K562 (cell line): ENCODE measurements around the gene CC2D2B. TPM values are rescaled to one million over a fixed set of nuclear protein-coding genes. Genes with fewer than 3 reads are reported as not detected.

Source experiments
- BCL6 ChIP-seq: fragments of 250-450 bp; sonication (Bioruptor Pico); IDR thresholded peaks from 2 replicates; pipeline ENCODE4 v1.4.0; 2020
- CBFA2T3 ChIP-seq: fragments of 450-650 bp; IDR thresholded peaks from 2 replicates; pipeline ENCODE4 v1.6.1; 2017
- E2F6 ChIP-seq, 2 experiments: IDR thresholded peaks; 2 replicates each; pipeline ENCODE4 v1.6.1; 2011; ENCODE audit warnings: borderline replicate concordance in 1 of 2, control low read depth in 1 of 2, low read depth in 1 of 2, low read length in 1 of 2, mild to moderate bottlenecking in 1 of 2, mixed read lengths in 1 of 2, moderate library complexity in 1 of 2; ENCODE audit not compliant: insufficient read depth in 1 of 2, insufficient read length in 1 of 2, poor library complexity in 1 of 2, severe bottlenecking in 1 of 2; ENCODE audit errors: extremely low read depth in 1 of 2
- FOXM1 ChIP-seq, 2 experiments: fragments of 450-650 bp in 1 of 2; sonication (generic) in 1 of 2; formaldehyde crosslinking in 1 of 2; IDR thresholded peaks; 2 replicates each; pipeline versions ENCODE4 v1.6.1 to v1.9.0; 2017 to 2022; ENCODE audit warnings: low read depth in 2 of 2, mild to moderate bottlenecking in 2 of 2, missing genetic modification reagents in 1 of 2, moderate library complexity in 1 of 2
- HDAC2 ChIP-seq: fragments of 450-650 bp; IDR thresholded peaks from 2 replicates; pipeline ENCODE4 v1.6.1; 2016; ENCODE audit warnings: mild to moderate bottlenecking
- HDAC3 ChIP-seq: fragments of 450-650 bp; IDR thresholded peaks from 2 replicates; pipeline ENCODE4 v1.6.1; 2018; ENCODE audit warnings: borderline replicate concordance, mild to moderate bottlenecking, moderate library complexity; ENCODE audit not compliant: partially characterized antibody
- KHSRP ChIP-seq: fragments of 450-650 bp; IDR thresholded peaks from 2 replicates; pipeline ENCODE4 v1.6.1; 2017
- POLR2B ChIP-seq: fragments of 450-650 bp; IDR thresholded peaks from 2 replicates; pipeline ENCODE4 v1.6.1; 2018; ENCODE audit warnings: low read depth; ENCODE audit not compliant: partially characterized antibody
- PTTG1 ChIP-seq: fragments of 450-650 bp; IDR thresholded peaks from 2 replicates; pipeline ENCODE4 v1.6.1; 2016; ENCODE audit warnings: low read depth, mild to moderate bottlenecking, missing genetic modification characterization, missing compliant biosample characterization
- SNIP1 ChIP-seq: fragments of 450-650 bp; IDR thresholded peaks from 2 replicates; pipeline ENCODE4 v1.7.1; 2017; ENCODE audit warnings: low read depth, mild to moderate bottlenecking
- SOX6 ChIP-seq: fragments of 450-650 bp; IDR thresholded peaks from 2 replicates; pipeline ENCODE4 v1.6.1; 2014; ENCODE audit warnings: mild to moderate bottlenecking
- SRSF7 ChIP-seq: fragments of 200-400 bp; formaldehyde crosslinking; optimal IDR thresholded peaks from 2 replicates; pipeline ENCODE3; 2017; ENCODE audit warnings: mild to moderate bottlenecking, low read depth, low read length
- TAL1 ChIP-seq: fragments of 450-650 bp; IDR thresholded peaks from 2 replicates; pipeline ENCODE4 v1.6.1; 2016; ENCODE audit warnings: mild to moderate bottlenecking
- TARDBP ChIP-seq: fragments of 450-650 bp; IDR thresholded peaks from 2 replicates; pipeline ENCODE4 v1.6.1; 2016
- TCF3 ChIP-seq: sonication (generic); formaldehyde crosslinking; IDR thresholded peaks from 2 replicates; pipeline ENCODE4 v1.4.0; 2020; ENCODE audit warnings: mild to moderate bottlenecking, missing genetic modification reagents
- TEAD4 ChIP-seq, 2 experiments: sonication (generic) in 1 of 2; formaldehyde crosslinking in 1 of 2; IDR thresholded peaks; 2 replicates each; pipeline versions ENCODE4 v1.6.1 to v1.8.0; 2012 to 2022; ENCODE audit warnings: borderline replicate concordance in 1 of 2, inconsistent platforms in 1 of 2, low read length in 1 of 2, mild to moderate bottlenecking in 1 of 2, missing genetic modification reagents in 1 of 2
- ZNF347 ChIP-seq: fragments of 450-650 bp; formaldehyde crosslinking; IDR thresholded peaks from 2 replicates; pipeline ENCODE4 v1.4.0; 2020; ENCODE audit warnings: low read depth, mild to moderate bottlenecking, moderate library complexity
- polyA plus RNA-seq, 8 experiments: library from polyadenylated mRNA; depleted of rRNA in 4 of 8; stranded (reverse) in 5 of 8; unstranded in 3 of 8; fragments of >200 nt; fragmentation: Nextera tagmentation in 2 of 8; fragmentation: Illumina TruSeq in 1 of 8; extraction: Ambion mirVana in 2 of 8; extraction: Trizol in 1 of 8; gene quantifications; 2 replicates each; pipeline versions ENCODE4 v1.2.1 to v1.2.3, GENCODE V29; 2011 to 2014; ENCODE audit warnings: inconsistent platforms in 1 of 8, missing spikeins in 1 of 8
- total RNA-seq, 7 experiments: library from RNA; depleted of rRNA in 6 of 7; stranded (reverse); fragments of >200 nt in 6 of 7; fragmentation: Illumina TruSeq in 2 of 7; extraction: Trizol in 2 of 7; gene quantifications; 2 replicates each; pipeline versions ENCODE4 v1.2.1 to v1.2.3, GENCODE V29; 2011 to 2021; ENCODE audit warnings: low replicate concordance in 1 of 7
- TF ChIP-seq, protein P1 (sequence below): fragments of 450-650 bp; formaldehyde crosslinking; IDR thresholded peaks from 2 replicates; pipeline ENCODE4 v1.4.0; 2022; ENCODE audit warnings: mild to moderate bottlenecking, moderate library complexity
- TF ChIP-seq, protein P2 (sequence below): sonication (generic); formaldehyde crosslinking; IDR thresholded peaks from 2 replicates; pipeline ENCODE4 v1.8.0; 2023; ENCODE audit warnings: mild to moderate bottlenecking, missing genetic modification reagents
- TF ChIP-seq, protein P3 (sequence below): fragments of 450-650 bp; IDR thresholded peaks from 2 replicates; pipeline ENCODE4 v1.6.1; 2016; ENCODE audit warnings: missing biosample characterization, missing genetic modification characterization

Gene CC2D2B
- total and polyA plus RNA-seq, 9 of the 15 experiments (the other 6 are each of a cell fraction or from before 2014, with no cell fraction given), result 0.10 to 0.34 (median 0.20) TPM; not detected in 5

DNA sequence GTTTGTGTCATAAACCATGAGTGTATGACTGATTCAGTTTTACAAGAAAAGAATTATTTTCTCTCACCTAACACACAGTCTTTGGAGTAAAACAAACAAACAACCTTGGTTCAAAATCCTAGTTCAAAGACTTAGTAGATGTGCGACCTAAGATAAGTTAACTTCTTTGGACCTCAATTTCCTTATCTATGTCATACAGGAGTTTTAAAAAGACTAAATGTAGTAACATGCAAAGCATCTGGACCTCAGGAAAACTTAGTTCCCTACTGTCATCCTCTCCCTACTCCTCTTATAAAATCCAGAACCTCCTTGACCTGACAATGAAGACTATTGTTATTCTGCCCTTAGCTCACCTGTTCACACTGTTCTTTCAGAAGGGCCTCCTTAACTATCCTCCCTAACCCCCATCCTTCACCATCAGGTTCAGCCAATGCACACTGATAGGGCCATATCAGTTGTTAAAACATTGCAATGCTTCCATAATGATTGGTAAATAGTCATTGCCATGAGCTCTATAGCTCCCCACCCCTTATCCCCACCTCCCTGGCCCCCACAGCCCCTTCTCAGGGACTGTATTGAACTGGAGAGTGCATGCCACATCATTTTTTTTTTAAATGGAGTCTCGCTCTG is 106.8 kb downstream of the CC2D2B start (continued):
- TF ChIP-seq FOXM1 (IDR thresholded peaks at IDR 0.05; ENCODE audit: low read depth) (peak; percentile 24; the same call in 1 of the 2 replicates), FOXM1 (CRISPR knock-in tag; IDR thresholded peaks at IDR 0.05; ENCODE audit: low read depth) (no peak), HDAC3 (no peak), TCF3 (CRISPR knock-in tag) (peak; percentile 63), TEAD4 (IDR thresholded peaks at IDR 0.05; ENCODE audit: low read length) (peak; percentile 66), TEAD4 (CRISPR knock-in tag; IDR thresholded peaks at IDR 0.05; ENCODE audit: borderline replicate concordance) (no peak), SNIP1 (no peak), KHSRP (0 out of 2 replicates have a peak, but pooled peaks have one; percentile 19), TARDBP (no peak), BCL6 (CRISPR knock-in tag) (no peak), SOX6 (peak; percentile 68; the same call in 1 of the 2 replicates), PTTG1 (tag) (no peak), TAL1 (peak; percentile 77), POLR2B (no peak), CBFA2T3 (peak; percentile 76), E2F6 (IDR thresholded peaks at IDR 0.05; ENCODE audit: borderline replicate concordance in 1 of 2, extremely low read depth in 1 of 2, insufficient read depth in 1 of 2, insufficient read length in 1 of 2, low read depth in 1 of 2, low read length in 1 of 2, poor library complexity in 1 of 2, severe bottlenecking in 1 of 2) (no peak), SRSF7 (no peak), ZNF347 (CRISPR knock-in tag) (no peak), HDAC2 (no peak)
- TF ChIP-seq, protein P1, sequence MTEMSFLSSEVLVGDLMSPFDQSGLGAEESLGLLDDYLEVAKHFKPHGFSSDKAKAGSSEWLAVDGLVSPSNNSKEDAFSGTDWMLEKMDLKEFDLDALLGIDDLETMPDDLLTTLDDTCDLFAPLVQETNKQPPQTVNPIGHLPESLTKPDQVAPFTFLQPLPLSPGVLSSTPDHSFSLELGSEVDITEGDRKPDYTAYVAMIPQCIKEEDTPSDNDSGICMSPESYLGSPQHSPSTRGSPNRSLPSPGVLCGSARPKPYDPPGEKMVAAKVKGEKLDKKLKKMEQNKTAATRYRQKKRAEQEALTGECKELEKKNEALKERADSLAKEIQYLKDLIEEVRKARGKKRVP (CRISPR knock-in tag), result no peak
- TF ChIP-seq, protein P2, sequence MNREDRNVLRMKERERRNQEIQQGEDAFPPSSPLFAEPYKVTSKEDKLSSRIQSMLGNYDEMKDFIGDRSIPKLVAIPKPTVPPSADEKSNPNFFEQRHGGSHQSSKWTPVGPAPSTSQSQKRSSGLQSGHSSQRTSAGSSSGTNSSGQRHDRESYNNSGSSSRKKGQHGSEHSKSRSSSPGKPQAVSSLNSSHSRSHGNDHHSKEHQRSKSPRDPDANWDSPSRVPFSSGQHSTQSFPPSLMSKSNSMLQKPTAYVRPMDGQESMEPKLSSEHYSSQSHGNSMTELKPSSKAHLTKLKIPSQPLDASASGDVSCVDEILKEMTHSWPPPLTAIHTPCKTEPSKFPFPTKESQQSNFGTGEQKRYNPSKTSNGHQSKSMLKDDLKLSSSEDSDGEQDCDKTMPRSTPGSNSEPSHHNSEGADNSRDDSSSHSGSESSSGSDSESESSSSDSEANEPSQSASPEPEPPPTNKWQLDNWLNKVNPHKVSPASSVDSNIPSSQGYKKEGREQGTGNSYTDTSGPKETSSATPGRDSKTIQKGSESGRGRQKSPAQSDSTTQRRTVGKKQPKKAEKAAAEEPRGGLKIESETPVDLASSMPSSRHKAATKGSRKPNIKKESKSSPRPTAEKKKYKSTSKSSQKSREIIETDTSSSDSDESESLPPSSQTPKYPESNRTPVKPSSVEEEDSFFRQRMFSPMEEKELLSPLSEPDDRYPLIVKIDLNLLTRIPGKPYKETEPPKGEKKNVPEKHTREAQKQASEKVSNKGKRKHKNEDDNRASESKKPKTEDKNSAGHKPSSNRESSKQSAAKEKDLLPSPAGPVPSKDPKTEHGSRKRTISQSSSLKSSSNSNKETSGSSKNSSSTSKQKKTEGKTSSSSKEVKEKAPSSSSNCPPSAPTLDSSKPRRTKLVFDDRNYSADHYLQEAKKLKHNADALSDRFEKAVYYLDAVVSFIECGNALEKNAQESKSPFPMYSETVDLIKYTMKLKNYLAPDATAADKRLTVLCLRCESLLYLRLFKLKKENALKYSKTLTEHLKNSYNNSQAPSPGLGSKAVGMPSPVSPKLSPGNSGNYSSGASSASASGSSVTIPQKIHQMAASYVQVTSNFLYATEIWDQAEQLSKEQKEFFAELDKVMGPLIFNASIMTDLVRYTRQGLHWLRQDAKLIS (CRISPR knock-in tag), result no peak
- TF ChIP-seq, protein P3, sequence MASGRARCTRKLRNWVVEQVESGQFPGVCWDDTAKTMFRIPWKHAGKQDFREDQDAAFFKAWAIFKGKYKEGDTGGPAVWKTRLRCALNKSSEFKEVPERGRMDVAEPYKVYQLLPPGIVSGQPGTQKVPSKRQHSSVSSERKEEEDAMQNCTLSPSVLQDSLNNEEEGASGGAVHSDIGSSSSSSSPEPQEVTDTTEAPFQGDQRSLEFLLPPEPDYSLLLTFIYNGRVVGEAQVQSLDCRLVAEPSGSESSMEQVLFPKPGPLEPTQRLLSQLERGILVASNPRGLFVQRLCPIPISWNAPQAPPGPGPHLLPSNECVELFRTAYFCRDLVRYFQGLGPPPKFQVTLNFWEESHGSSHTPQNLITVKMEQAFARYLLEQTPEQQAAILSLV, result no peak
